Measurements from ENCODE around the gene ARL5A.

Gene ARL5A

GRCh38 chr2:151775057-151775740 is 53.0 kb downstream of the ARL5A start:
- no peak overlapping the region for H3K4me3 Mint-ChIP-seq
- H3K27me3 Mint-ChIP-seq (ENCODE audit: low read depth) = no peaks in the 10 kb centered on the region
- no peaks in the 10 kb centered on the region for H3K9me3 Mint-ChIP-seq
- no peak overlapping the region for H3K27ac Mint-ChIP-seq
- H3K4me1 Mint-ChIP-seq (ENCODE audit: low read depth) = no peaks in the 10 kb centered on the region
- H3K36me3 Mint-ChIP-seq (ENCODE audit: low read depth) = peaks cover 24% of the 10 kb centered on the region

GRCh38 chr2:151774506-151774905 is 53.7 kb downstream of the ARL5A start:
- H3K9me3 Mint-ChIP-seq = no peaks in the 10 kb centered on the region
- H3K27ac Mint-ChIP-seq = no peak overlapping the region
- no peaks in the 10 kb centered on the region for H3K4me1 Mint-ChIP-seq (ENCODE audit: low read depth)
- H3K27me3 Mint-ChIP-seq (ENCODE audit: low read depth) = no peaks in the 10 kb centered on the region
- no peak overlapping the region for H3K4me3 Mint-ChIP-seq
- H3K36me3 Mint-ChIP-seq (ENCODE audit: low read depth) = peaks cover 23% of the 10 kb centered on the region

GRCh38 chr2:151771599-151772358 is 56.4 kb downstream of the ARL5A start:
- Mint-ChIP-seq H3K27me3 (ENCODE audit: low read depth) (no peaks in the 10 kb centered on the region), H3K4me1 (ENCODE audit: low read depth) (peaks cover 1% of the 10 kb centered on the region), H3K27ac (no peak overlapping the region), H3K36me3 (ENCODE audit: low read depth) (peaks cover 8% of the 10 kb centered on the region), H3K9me3 (no peaks in the 10 kb centered on the region), H3K4me3 (no peak overlapping the region)

- no peaks in the 10 kb centered on the region for H3K9me3 Mint-ChIP-seq
- H3K27me3 Mint-ChIP-seq (ENCODE audit: low read depth) = no peaks in the 10 kb centered on the region
- peaks cover 4% of the 10 kb centered on the region for H3K4me1 Mint-ChIP-seq (ENCODE audit: low read depth)
- no peak overlapping the region for H3K4me3 Mint-ChIP-seq
- peaks cover 2% of the 10 kb centered on the region for H3K36me3 Mint-ChIP-seq (ENCODE audit: low read depth)
- no peak overlapping the region for H3K27ac Mint-ChIP-seq
These were observed 57.2 kb downstream of the ARL5A start for GRCh38 chr2:151770995-151771394.

GRCh38 chr2:151769606-151770005 is 58.6 kb downstream of the ARL5A start:
- no peaks in the 10 kb centered on the region for H3K27me3 Mint-ChIP-seq (ENCODE audit: low read depth)
- no peaks in the 10 kb centered on the region for H3K36me3 Mint-ChIP-seq (ENCODE audit: low read depth)
- peaks cover 9% of the 10 kb centered on the region for H3K4me1 Mint-ChIP-seq (ENCODE audit: low read depth)
- H3K4me3 Mint-ChIP-seq = no peak overlapping the region
- no peak overlapping the region for H3K27ac Mint-ChIP-seq
- no peaks in the 10 kb centered on the region for H3K9me3 Mint-ChIP-seq

GRCh38 chr2:151767536-151767935 is 60.7 kb downstream of the ARL5A start:
- Mint-ChIP-seq H3K36me3 (ENCODE audit: low read depth) (no peaks in the 10 kb centered on the region), H3K4me1 (ENCODE audit: low read depth) (peaks cover 9% of the 10 kb centered on the region), H3K27ac (no peak overlapping the region), H3K27me3 (ENCODE audit: low read depth) (no peaks in the 10 kb centered on the region), H3K9me3 (no peaks in the 10 kb centered on the region), H3K4me3 (no peak overlapping the region)

- Mint-ChIP-seq H3K9me3 (no peaks in the 10 kb centered on the region), H3K27ac (no peak overlapping the region)
These were observed 61.6 kb downstream of the ARL5A start for GRCh38 chr2:151766437-151767153.

GRCh38 chr2:151765760-151766410 is 62.3 kb downstream of the ARL5A start:
- H3K36me3 Mint-ChIP-seq (ENCODE audit: low read depth) = no peaks in the 10 kb centered on the region
- no peaks in the 10 kb centered on the region for H3K27me3 Mint-ChIP-seq (ENCODE audit: low read depth)
- H3K4me1 Mint-ChIP-seq (ENCODE audit: low read depth) = peaks cover 9% of the 10 kb centered on the region
- no peak overlapping the region for H3K27ac Mint-ChIP-seq
- no peak overlapping the region for H3K4me3 Mint-ChIP-seq
- H3K9me3 Mint-ChIP-seq = no peaks in the 10 kb centered on the region

More at GRCh38 chr2:151766437-151767153, 61.6 kb downstream of the ARL5A start:
- no peak overlapping the region for H3K4me3 Mint-ChIP-seq
- no peaks in the 10 kb centered on the region for H3K36me3 Mint-ChIP-seq (ENCODE audit: low read depth)
- H3K4me1 Mint-ChIP-seq (ENCODE audit: low read depth) = peaks cover 9% of the 10 kb centered on the region
- H3K27me3 Mint-ChIP-seq (ENCODE audit: low read depth) = no peaks in the 10 kb centered on the region

GRCh38 chr2:151762694-151763093 is 65.5 kb downstream of the ARL5A start:
- Mint-ChIP-seq H3K36me3 (ENCODE audit: low read depth) (no peaks in the 10 kb centered on the region), H3K27ac (no peak overlapping the region), H3K4me1 (ENCODE audit: low read depth) (peaks cover 9% of the 10 kb centered on the region), H3K4me3 (no peak overlapping the region), H3K9me3 (no peaks in the 10 kb centered on the region), H3K27me3 (ENCODE audit: low read depth) (no peaks in the 10 kb centered on the region)

GRCh38 chr2:151761687-151762086 is 66.5 kb downstream of the ARL5A start:
- no peaks in the 10 kb centered on the region for H3K36me3 Mint-ChIP-seq (ENCODE audit: low read depth)

GRCh38 chr2:151761193-151761592 is 67.0 kb downstream of the ARL5A start:
- H3K9me3 Mint-ChIP-seq = no peaks in the 10 kb centered on the region
- peaks cover 5% of the 10 kb centered on the region for H3K4me1 Mint-ChIP-seq (ENCODE audit: low read depth)
- no peaks in the 10 kb centered on the region for H3K36me3 Mint-ChIP-seq (ENCODE audit: low read depth)
- no peak overlapping the region for H3K27ac Mint-ChIP-seq
- no peak overlapping the region for H3K4me3 Mint-ChIP-seq
- H3K27me3 Mint-ChIP-seq (ENCODE audit: low read depth) = no peaks in the 10 kb centered on the region

More at GRCh38 chr2:151761687-151762086, 66.5 kb downstream of the ARL5A start:
- H3K4me3 Mint-ChIP-seq = no peak overlapping the region
- H3K9me3 Mint-ChIP-seq = no peaks in the 10 kb centered on the region
- H3K27me3 Mint-ChIP-seq (ENCODE audit: low read depth) = no peaks in the 10 kb centered on the region
- peaks cover 7% of the 10 kb centered on the region for H3K4me1 Mint-ChIP-seq (ENCODE audit: low read depth)
- no peak overlapping the region for H3K27ac Mint-ChIP-seq

GRCh38 chr2:151760139-151760650 is 68.0 kb downstream of the ARL5A start:
- Mint-ChIP-seq H3K4me3 (no peak overlapping the region), H3K36me3 (ENCODE audit: low read depth) (no peaks in the 10 kb centered on the region), H3K27me3 (ENCODE audit: low read depth) (no peaks in the 10 kb centered on the region), H3K4me1 (ENCODE audit: low read depth) (peaks cover 1% of the 10 kb centered on the region), H3K27ac (no peak overlapping the region), H3K9me3 (no peaks in the 10 kb centered on the region)

- Mint-ChIP-seq H3K27me3 (ENCODE audit: low read depth) (no peaks in the 10 kb centered on the region), H3K27ac (no peak overlapping the region), H3K4me1 (ENCODE audit: low read depth) (no peaks in the 10 kb centered on the region), H3K36me3 (ENCODE audit: low read depth) (no peaks in the 10 kb centered on the region), H3K4me3 (no peak overlapping the region), H3K9me3 (no peaks in the 10 kb centered on the region)
These were observed 69.5 kb downstream of the ARL5A start for GRCh38 chr2:151758744-151759143.

- H3K27me3 Mint-ChIP-seq (ENCODE audit: low read depth) = no peaks in the 10 kb centered on the region
- no peak overlapping the region for H3K4me3 Mint-ChIP-seq
- H3K9me3 Mint-ChIP-seq = no peaks in the 10 kb centered on the region
- H3K27ac Mint-ChIP-seq = no peak overlapping the region
- H3K4me1 Mint-ChIP-seq (ENCODE audit: low read depth) = no peaks in the 10 kb centered on the region
- no peaks in the 10 kb centered on the region for H3K36me3 Mint-ChIP-seq (ENCODE audit: low read depth)
These were observed 70.4 kb downstream of the ARL5A start for GRCh38 chr2:151757861-151758260.

Measured in T-helper 1 cell treated with Interleukin-12 subunit alpha and Interleukin-12 subunit beta and Interleukin-4 antibody, amounts not matched to agents 30 μg/mL and 1 μg/mL, for 36 hours (primary cell).